ENCODE measurements around the gene PCCA. TPM values are rescaled to one million over a fixed set of nuclear protein-coding genes. Genes with fewer than 3 reads are reported as not detected.
A peak's percentile ranks its signal among the peaks of the same experiment; 100 is the strongest.

Gene PCCA
- total RNA-seq, 1 experiment from 2014 or later: 52.8 TPM

- POLR2A ChIA-PET: no interaction called here
- ATAC-seq: no peak
- no peaks in the 10 kb centered on the region for H3K9me3 Mint-ChIP-seq
Observed at GRCh38 chr13:100290165-100290801, 201.4 kb downstream of the PCCA start.

GRCh38 chr13:100291624-100292023 lies 202.7 kb downstream of the PCCA start:
- Mint-ChIP-seq H3K27me3 (ENCODE audit: low read depth) (no peaks in the 10 kb centered on the region), H3K4me3 (no peak overlapping the region), H3K9me3 (no peaks in the 10 kb centered on the region), H3K36me3 (no peaks in the 10 kb centered on the region), H3K4me1 (peaks cover 3% of the 10 kb centered on the region; the same call in 1 of the 2 replicates), H3K27ac (peak overlapping the region; percentile 3; the same call in 1 of the 2 replicates)
- ATAC-seq: no peak
- CTCF ChIA-PET: no interaction called here
- DNase-seq (ENCODE audit: low spot score): no peak
- POLR2A ChIA-PET: no interaction called here
- TF ChIP-seq GABPB1 (CRISPR knock-in tag; IDR thresholded peaks at IDR 0.05) (no peak), CREM (CRISPR knock-in tag; IDR thresholded peaks at IDR 0.05) (no peak), TEAD1 (CRISPR knock-in tag; IDR thresholded peaks at IDR 0.05) (no peak), ZNF232 (CRISPR knock-in tag; IDR thresholded peaks at IDR 0.05) (no peak), USF1 (CRISPR knock-in tag; IDR thresholded peaks at IDR 0.05) (no peak), ELF4 (CRISPR knock-in tag; IDR thresholded peaks at IDR 0.05; ENCODE audit: low read depth) (no peak), MLX (CRISPR knock-in tag; IDR thresholded peaks at IDR 0.05) (no peak), MXD4 (CRISPR knock-in tag; IDR thresholded peaks at IDR 0.05; ENCODE audit: borderline replicate concordance) (no peak), TP53 (CRISPR knock-in tag; IDR thresholded peaks at IDR 0.05) (no peak), E2F5 (CRISPR knock-in tag; IDR thresholded peaks at IDR 0.05) (no peak)

More at GRCh38 chr13:100290165-100290801, 201.4 kb downstream of the PCCA start:
- CTCF ChIA-PET: no interaction called here
- H3K4me1 Mint-ChIP-seq: peaks cover 8% of the 10 kb centered on the region
- H3K27me3 Mint-ChIP-seq (ENCODE audit: low read depth): no peaks in the 10 kb centered on the region
- H3K36me3 Mint-ChIP-seq: no peaks in the 10 kb centered on the region
- H3K27ac Mint-ChIP-seq: peak overlapping the region; percentile 36; the same call in 1 of the 2 replicates
- DNase-seq (ENCODE audit: low spot score): no peak
- TF ChIP-seq MLX (CRISPR knock-in tag; IDR thresholded peaks at IDR 0.05) (no peak), MYBL2 (CRISPR knock-in tag; IDR thresholded peaks at IDR 0.05) (no peak), ELF4 (CRISPR knock-in tag; IDR thresholded peaks at IDR 0.05; ENCODE audit: low read depth) (no peak), NFATC4 (CRISPR knock-in tag; IDR thresholded peaks at IDR 0.05) (no peak), JUN (CRISPR knock-in tag; IDR thresholded peaks at IDR 0.05) (no peak), USF1 (CRISPR knock-in tag; IDR thresholded peaks at IDR 0.05) (no peak), CTCF (IDR thresholded peaks at IDR 0.05) (no peak), FOXP1 (CRISPR knock-in tag; IDR thresholded peaks at IDR 0.05; ENCODE audit: borderline replicate concordance) (no peak), ETV6 (CRISPR knock-in tag; IDR thresholded peaks at IDR 0.05) (no peak), ZNF396 (CRISPR knock-in tag; IDR thresholded peaks at IDR 0.05; ENCODE audit: borderline replicate concordance) (no peak), CBFB (CRISPR knock-in tag; IDR thresholded peaks at IDR 0.05; ENCODE audit: low read depth) (no peak), SP1 (CRISPR knock-in tag; conservative IDR thresholded peaks at IDR 0.05) (no peak), ZBTB43 (CRISPR knock-in tag; IDR thresholded peaks at IDR 0.05) (no peak), E2F4 (CRISPR knock-in tag; IDR thresholded peaks at IDR 0.05; ENCODE audit: borderline replicate concordance, low read depth) (no peak), MXD4 (CRISPR knock-in tag; IDR thresholded peaks at IDR 0.05; ENCODE audit: borderline replicate concordance) (no peak), ATF3 (CRISPR knock-in tag; conservative IDR thresholded peaks at IDR 0.05) (no peak)
- no peak overlapping the region for H3K4me3 Mint-ChIP-seq
